Gastrocnemius medialis (tissue), 4 donors: Measurements from ENCODE around the gene HSD11B1L.

Experiments
- CTCF ChIP-seq, 5 experiments: fragments of 450-650 bp in 3 of 5; fragments of 200-600 bp in 2 of 5; sonication (generic) in 2 of 5; IDR thresholded peaks in 4 of 5; conservative IDR thresholded peaks in 1 of 5; 1 replicate in 4 of 5; 2 replicates in 1 of 5; pipeline ENCODE4 v1.5.1; 2016 to 2019; ENCODE audit warnings: antibody characterized with exemption in 5 of 5, mild to moderate bottlenecking in 3 of 5, moderate library complexity in 3 of 5
- POLR2A ChIP-seq, 2 donors: fragments of 450-650 bp; IDR thresholded peaks; one replicate each; pipeline ENCODE4 v1.6.1; 2017; ENCODE audit warnings: antibody characterized with exemption in 2 of 2, mild to moderate bottlenecking in 2 of 2, moderate library complexity in 2 of 2

GRCh38 chr19:5632241-5632612, 48.6 kb upstream of the HSD11B1L start:
- TF ChIP-seq CTCF (IDR thresholded peaks at IDR 0.05 in 4 of 5, conservative IDR thresholded peaks at IDR 0.05 in 1 of 5) (no peak), POLR2A (IDR thresholded peaks at IDR 0.05) (no peak)
